GM21381 (cell line): ENCODE measurements around the gene CCL4.
A peak's percentile ranks its signal among the peaks of the same experiment; 100 is the strongest.
"Not testable (repeated sequence)": the region's sequence is repeated elsewhere in the genome, so short reads cannot be mapped to it uniquely, and the experiment has no call there.

Experiments
- ATAC-seq: cut with Tn5 transposase; IDR thresholded peaks from one replicate; pipeline ENCODE4 v1.9.1; 2021; ENCODE audit warnings: mild to moderate bottlenecking, moderate library complexity; ENCODE audit not compliant: unreplicated experiment

The CCL4 gene

DNA sequence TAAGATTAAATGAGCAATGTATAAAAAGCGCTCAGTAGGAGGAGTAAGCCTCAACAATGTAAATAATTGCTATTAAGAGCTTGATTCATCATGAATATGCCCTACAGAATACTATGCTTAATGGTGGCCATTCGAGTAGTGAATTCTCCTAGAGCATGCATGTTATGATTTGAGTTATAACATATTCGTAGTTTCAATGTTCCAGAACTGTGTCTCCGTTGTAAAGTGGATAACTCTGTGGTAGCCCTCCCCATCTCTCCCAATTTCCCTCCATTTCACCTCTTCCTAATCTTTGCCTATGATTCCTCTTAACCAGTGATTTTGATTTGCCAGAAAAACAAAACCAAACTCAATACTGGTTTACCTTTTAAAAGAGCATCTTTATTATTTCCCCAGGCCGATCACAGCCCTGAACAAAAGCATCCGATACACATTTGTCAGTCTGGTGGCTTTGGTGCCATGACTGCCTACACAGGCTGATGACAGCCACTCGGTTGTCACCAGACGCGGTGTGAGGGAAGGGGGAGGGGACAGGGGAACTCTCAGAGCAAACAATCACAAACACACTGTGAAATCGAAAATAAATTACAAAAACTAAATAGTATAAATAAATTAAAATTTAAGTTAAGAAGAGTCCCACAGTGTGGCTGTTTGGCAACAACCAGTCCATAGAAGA lies 15.6 kb upstream of the CCL4 start:
- ATAC-seq = not testable (repeated sequence)

DNA sequence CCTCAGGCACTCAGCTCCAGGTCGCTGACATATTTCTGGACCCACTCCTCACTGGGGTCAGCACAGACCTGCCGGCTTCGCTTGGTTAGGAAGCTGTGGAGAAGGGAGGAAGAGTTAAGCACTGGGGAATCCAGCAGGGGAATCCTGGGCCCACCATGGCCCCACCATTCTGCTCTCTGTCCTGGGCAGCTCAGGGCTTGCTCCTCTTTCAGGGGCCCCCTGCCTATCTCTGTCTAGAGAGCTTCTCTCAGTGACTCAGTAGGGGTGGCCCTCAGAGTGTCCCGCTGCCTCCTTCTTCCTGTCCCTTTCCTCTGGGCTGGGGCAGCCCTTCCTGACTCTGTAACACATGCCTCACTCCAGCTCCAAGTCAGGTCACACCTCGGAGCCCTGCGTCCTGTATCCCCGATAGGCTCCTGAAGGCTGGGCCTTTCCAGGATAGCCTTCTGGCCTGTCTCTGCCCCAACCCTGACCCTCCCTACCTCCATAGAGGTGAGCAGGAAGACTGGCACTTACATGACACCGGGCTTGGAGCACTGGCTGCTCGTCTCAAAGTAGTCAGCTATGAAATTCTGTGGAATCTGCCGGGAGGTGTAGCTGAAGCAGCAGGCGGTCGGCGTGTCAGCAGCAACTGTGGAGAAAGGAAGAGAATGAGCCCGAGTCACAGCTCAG lies 14.8 kb upstream of the CCL4 start:
- no peak for ATAC-seq

DNA sequence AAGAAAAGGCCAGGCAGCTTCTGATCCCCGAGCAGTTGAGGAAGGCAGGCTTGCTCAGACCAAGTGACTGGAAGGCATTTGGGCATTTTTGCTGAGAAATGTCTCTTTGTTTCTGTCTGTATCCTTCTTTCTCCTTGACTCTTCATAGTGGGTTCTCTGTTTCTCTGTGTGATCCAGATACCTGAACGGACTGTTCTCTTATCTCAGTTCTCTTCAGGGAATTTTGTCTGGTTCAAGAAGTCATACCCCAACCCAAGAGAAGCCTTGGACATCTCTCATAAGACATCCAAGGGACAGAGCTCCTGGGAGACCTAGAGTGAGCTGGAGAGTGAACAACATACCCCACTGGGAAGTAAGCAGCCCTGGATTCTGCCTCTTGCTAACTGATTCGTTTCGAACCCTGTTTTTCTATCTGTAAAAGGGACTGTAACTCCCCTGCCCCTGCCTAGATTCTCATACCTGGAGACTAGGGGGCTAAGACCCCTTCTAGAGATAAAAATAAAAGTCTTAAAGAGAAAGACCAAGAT lies 14.2 kb upstream of the CCL4 start:
- ATAC-seq = no peak

DNA sequence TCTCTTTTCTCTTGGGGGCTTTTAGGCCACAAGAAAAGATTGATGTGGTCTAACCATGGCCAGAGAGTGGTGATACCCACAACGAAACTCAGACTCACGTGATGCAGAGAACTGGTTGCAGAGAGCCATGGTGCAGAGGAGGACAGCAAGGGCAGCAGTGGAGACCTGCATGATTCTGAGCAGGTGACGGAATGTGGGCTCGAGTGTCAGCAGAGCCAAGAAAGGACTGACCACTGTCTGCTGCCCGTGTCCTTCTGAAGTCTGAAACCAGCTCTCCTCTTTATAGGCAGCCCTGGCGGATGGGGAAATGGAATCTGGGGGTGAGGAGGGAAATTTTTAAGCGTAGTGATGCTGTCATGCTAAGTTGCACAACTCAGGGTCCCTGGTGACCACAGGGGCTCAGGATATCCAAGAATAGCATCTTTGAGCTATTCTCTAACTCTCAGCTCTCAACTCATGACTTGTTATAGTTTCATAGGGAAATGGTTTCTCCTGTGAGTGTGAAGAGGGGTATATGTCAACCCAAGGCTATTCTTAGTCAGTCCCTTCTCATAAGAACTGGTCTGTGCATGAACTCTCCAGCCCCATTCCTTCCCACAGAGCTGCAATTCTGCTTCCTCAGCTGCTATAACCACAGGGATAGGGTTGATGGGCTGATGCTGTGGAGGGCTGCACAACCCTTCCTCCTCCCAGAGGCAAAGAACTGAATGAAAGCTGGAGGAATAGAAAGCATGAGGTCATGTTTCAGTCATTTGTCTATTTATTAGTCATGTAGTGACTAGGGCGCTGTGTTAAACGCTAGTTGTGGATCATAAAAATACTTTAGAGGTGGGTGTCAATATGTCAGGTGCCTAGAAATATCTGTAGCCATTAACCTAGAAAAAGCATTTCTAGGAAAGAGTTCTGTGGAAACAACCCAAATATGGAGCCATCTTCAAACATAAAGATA lies 13.5 kb upstream of the CCL4 start, which contains the start of gene CCL3:
Gene CCL3, minus strand, starts transcription at position 256 of the 949 bp plus-strand sequence. Its CDS starts 85 bp downstream, at position 171.
- peak; percentile 60 for ATAC-seq

DNA sequence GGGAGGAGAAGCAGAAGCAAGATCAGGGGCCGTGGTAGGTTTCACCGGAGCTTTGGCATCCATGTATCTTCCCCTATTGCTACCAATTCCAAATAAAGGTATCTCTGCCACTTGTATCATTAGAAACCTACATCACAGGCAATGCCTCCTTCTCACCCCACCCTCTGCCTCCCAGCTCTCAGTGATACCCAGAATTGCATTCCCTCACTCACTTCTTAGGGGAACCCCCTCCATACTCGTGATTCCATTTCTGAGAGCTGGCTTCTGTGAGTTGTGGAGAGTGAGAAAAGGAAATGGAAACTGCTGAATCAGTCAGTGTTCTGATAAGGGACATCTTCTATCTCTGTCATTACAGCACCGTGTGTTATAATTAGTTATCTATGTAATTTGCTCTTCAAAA lies 11.4 kb upstream of the CCL4 start:
- ATAC-seq = peak; percentile 26

DNA sequence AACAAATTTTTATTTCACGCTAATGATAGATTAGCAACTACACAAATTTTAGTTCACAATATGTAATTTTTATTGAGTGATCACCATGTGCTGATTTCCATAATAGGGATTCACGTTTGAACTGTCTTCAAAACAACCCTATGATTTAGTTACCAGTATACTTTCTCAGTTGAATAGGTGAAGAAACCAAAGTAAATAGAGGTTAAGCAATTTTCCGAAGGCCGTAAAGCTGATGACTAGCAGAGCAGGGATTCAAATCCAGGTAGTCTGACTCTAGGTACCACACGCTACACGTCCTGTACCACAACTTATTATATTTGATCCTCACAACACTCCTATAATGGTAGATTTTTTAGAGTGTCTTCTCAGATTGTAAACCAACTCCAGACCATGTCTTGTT lies 10.9 kb upstream of the CCL4 start:
- ATAC-seq = not testable (repeated sequence)

DNA sequence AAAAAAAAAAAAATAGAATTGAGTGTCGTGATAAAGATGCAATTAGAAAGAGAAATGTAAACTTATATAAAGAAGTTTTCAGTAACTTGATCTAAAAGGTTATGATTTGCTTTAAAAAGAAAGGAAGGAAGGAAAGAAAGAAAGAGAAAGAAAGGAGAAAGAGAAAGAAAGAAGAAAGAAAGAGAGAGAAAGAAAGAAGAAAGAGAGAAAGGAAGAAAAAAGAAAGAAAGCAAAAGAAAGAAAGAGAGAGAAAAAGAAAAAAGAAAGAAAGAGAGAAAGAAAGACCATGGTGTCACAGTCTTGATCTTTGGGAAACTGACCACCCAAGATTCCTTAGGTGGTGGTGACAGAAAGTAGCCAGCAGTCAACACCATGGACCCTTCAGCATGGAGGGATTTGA lies 9.4 kb upstream of the CCL4 start:
- ATAC-seq = no peak

DNA sequence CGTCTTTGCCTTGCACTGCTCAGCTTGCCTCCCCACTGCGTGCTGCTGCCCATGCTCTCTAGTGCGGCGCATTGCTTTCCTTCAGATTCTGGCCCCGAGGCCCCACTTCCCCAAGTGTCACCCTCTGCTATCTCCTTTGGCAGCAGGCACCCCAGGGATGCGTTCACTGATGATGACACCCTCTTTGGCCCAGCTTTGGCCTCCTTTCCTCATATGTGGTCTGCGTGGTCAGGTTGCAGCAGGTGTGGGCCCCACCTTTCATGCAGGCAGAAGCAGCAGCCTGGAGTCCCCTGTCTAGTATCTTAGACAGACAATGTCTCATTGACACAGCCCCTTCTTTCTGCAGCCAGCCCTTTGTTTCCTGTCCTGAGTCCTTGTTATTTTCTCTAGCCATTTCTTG lies 8.9 kb upstream of the CCL4 start:
- ATAC-seq = no peak

DNA sequence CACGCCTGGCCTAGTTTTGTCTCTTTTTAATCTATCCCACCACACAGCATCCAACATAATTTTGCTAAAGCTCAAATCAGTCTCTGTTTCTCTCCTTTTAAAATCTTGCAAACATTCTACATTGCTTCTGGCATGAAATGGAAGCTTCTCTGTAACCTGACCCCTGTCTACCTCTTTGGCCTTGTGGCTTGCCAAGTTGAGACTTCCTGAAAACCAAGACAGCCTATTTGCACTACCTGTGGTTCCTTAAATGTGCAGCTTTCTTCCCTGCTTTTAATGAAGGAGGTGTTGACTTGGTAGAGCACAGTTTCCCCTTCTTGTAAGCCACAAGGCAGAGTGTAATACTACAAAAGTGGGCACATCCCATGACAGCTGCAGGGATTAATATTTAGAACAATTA lies 7.6 kb upstream of the CCL4 start:
- ATAC-seq = no peak

DNA sequence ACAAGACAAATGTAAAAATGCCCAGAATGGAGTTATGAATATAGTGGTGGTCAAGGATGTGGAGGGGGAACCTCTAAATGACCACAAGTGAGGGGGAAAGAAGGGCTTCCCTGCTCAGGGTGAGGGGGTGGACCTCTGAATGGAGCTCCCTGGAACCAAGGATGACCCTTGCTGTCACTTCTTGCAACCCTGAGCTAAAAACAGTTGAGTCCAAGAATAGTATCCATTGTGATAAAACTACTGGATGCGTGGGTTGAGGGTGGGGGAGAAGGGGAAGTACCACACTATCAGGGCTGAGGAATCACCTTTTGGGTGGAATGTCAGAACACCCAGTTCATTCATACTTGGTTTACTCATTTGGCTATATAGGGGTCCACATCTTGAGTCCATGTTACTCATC lies 4.6 kb upstream of the CCL4 start:
- ATAC-seq = not testable (repeated sequence)

DNA sequence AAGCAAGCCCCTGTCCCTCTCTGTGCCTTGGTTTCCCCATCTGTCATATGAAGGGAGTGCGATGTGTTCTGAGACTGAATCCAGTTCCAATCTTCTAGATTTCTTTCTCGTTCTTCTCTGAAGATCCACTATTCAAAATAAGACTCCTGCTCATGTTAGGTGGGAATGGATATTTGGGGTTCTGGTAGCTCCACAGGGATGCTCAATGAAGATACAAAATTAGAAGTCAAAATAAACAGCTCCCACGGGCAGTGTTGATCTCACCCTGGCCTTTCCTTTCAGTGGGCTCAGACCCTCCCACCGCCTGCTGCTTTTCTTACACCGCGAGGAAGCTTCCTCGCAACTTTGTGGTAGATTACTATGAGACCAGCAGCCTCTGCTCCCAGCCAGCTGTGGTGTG lies 619 bp downstream of the CCL4 start:
- ATAC-seq = not testable (repeated sequence)

DNA sequence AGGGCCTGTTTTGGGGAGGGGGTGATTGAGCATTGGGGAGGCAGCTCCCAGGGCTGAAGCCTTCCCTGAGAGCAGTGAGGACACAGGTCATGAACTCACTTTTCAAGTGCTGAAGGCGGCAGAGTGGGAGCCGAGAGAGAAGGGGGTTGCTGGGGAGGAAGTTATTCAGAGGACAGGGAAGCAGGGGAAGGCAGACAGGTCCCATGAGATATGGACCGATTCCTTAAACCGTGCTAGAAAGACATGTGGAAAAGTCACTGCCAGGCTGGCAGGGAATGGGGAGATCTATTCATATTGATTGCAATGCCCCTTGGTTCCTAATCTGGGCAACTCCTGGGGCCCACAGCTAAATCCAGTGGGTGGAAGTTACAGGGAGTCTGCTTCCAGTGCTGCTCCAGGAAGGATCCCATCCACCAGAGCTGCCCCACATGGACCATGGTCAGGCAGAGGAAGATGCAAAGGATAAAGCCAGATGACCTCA lies 1.1 kb downstream of the CCL4 start:
- no peak for ATAC-seq

DNA sequence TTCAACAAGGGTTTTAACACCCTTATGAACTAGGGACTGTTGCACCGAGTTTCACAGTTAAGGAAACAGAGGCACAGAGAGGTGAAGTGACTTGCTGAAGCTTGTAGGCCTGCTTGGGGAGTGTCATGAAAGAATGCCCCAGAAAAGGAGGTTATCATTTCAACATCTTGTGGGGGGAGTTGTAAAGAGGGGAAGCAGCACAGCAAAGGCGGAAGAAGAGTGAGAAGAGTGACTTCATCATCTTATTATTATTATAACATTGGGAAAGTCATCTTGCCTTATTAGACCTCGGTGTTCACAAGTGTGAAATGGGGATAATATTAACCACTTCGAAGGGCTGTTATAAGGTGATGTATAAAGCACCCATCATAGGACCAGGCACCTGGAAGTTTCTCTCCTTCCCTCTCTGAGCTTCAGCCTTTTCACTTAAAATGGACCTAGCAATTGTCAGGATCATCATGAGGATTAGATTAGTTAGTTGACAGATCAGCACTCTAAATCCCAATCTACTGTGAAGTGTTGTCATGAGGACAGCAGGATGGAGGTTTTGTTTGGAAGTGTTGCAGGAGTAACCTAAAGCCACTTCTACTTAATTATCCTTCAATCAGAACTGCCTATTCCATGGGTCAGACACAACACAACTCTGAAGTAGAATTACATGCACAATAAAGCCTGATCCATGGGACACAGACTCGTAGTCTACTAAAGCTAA lies 2.3 kb downstream of the CCL4 start:
- ATAC-seq = no peak

DNA sequence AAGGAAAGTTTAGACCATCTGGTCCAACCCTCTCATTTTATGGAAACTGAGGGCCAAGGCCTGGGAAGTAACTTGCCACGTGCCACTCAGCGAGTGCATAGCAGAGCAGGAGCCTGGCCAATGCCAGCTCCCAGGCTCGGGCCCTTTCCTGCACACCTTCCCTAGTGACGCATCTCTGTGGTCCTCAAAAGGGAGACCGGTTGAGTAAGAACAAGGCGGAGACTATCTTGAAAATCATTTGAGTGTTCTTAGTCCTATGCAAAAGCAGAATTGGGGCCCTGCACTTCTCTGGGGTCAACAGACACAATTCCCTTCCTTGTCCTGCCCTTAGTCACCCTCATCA lies 2.8 kb downstream of the CCL4 start:
- ATAC-seq = no peak

DNA sequence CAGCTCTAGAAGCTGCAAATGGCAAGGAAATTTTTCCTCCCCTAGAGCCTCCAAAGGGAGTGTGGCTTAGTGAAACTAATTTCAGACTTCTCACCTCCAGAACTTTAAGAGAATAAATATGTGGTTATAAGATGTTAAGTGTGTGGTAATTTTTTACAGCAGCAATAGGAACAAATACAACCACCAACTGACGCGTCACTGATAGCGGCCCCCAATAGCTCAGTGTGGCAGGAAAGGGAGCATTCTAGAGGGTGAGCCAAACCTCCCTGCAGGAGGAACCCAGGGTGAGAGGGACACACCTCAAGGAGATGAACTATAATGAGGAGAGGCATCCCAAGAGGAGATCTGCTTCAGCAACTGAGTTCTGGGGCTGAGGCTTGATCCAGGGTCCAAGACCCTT lies 4.0 kb downstream of the CCL4 start:
- no peak for ATAC-seq

DNA sequence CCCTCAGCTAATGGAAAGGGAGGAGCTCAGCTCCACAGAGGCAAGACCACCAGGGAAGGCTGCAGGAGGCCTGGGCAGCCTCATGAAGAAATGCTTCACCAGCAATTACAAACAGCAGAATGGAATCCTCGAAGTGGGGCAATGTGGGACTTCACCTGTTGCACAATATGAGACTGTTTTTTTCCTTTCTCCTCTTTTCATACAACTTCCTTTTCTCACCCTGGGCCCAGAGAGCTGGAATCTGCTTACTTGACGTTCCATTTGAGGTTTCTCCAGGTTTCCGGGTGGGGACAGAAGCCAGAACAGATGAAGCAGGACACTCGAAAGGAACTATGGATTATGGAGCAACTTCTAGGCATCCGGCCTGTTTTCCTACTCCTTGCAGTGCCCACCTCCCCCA lies 4.6 kb downstream of the CCL4 start:
- not testable (repeated sequence) for ATAC-seq

DNA sequence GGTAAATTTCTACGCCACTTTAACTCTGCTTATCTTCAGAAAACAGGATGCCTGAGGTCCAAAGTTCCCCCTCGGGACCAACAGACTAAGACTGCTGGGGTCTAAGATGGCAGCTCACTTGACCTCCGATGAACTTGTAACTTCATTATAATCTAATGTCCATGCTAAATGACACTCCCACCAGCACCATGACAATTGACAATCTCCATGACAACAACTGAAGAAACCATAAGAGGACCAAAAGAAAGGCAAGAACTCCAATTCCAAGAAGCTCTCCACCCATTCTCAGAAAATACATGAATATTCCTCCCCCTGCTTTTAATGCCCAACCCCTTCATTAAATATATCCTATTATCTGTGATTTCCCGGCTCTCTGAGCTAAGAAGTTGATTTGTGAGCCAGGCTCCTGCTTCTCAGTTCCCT lies 7.5 kb downstream of the CCL4 start:
- no peak for ATAC-seq

DNA sequence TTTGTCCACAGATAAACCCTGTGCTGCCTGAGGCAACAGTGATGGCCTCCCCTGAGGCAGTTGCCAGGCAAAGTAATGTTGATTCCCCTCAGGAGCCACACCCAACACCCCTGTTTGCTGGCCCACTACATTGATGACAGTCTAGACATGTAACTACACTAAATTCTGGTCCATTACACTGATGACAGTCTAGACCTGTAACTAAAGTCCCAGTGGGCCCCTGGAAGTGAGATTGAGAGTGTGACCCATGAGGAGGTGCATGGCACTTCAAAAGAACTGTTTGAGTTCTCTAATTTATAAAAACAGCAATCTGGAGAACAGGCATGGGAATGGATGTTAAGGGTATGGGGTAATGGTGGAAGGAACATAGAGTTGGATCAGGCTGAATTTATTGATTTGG lies 8.9 kb downstream of the CCL4 start:
- no peak for ATAC-seq

DNA sequence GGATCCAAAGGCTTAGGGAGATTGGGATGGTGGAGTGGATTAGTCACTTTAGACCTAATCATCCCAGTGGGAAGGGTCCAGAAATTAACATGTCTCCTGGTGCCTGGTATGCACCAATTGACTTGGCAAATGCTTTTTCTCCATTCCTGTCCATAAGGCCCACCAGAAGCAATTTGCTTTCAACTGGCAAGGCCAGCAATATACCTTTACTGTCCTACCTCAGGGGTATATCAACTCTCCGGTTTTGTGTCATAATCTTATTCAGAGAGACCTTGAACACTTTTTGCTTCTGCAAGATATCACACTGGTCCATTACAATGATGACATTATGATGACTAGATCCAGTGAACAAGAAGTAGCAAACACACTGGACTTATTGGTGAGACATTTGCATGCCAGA lies 9.5 kb downstream of the CCL4 start:
- ATAC-seq = not testable (repeated sequence)

DNA sequence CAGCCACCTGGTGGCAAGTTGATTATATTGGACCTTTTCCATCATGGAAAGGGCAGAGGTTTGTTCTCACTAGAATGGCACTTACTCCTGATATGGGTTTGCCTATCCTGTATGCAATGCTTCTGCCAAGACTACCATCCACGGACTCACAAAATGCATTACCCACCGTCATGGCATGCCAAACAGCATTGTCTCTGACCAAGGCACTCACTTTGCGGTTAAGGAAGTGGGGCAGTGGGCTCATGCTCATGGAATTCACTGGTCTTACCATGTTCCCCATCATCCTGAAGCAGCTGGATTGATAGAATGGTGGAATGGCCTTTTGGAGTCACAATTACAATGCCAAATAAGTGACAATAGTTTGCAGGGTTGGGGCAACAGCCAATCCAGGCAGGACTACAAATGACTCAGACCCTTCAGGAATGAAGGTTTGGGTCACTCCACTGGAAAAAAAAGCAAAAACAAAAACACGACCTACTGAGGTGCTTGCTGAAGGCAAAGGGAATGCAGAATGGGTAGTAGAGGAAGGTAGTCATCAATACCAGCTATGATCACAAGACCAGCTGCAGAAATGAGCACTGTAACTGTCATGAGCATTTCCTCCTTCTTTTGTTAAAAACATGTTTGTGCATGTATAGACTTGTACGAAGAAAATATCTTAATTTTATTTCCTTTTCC lies 11.5 kb downstream of the CCL4 start:
- not testable (repeated sequence) for ATAC-seq
